VCaP (cell line): ENCODE data around the gene S100A8.
"Not testable (repeated sequence)": the region's sequence is repeated elsewhere in the genome, so short reads cannot be mapped to it uniquely, and the experiment has no call there.

Source experiments
- H3K27ac ChIP-seq: fragments of 450-650 bp; 2 replicates; pipeline ENCODE4 v1.5.1; 2017
- TF ChIP-seq, protein P1 (sequence below): fragments of 450-650 bp; conservative IDR thresholded peaks from 2 replicates; pipeline ENCODE4 v1.5.1; 2017; ENCODE audit warnings: mild to moderate bottlenecking, moderate library complexity

Gene S100A8

GRCh38 chr1:153352523-153352922 is 38.4 kb downstream of the S100A8 start:
- no peak overlapping the region for H3K27ac ChIP-seq
- TF ChIP-seq, protein P1, sequence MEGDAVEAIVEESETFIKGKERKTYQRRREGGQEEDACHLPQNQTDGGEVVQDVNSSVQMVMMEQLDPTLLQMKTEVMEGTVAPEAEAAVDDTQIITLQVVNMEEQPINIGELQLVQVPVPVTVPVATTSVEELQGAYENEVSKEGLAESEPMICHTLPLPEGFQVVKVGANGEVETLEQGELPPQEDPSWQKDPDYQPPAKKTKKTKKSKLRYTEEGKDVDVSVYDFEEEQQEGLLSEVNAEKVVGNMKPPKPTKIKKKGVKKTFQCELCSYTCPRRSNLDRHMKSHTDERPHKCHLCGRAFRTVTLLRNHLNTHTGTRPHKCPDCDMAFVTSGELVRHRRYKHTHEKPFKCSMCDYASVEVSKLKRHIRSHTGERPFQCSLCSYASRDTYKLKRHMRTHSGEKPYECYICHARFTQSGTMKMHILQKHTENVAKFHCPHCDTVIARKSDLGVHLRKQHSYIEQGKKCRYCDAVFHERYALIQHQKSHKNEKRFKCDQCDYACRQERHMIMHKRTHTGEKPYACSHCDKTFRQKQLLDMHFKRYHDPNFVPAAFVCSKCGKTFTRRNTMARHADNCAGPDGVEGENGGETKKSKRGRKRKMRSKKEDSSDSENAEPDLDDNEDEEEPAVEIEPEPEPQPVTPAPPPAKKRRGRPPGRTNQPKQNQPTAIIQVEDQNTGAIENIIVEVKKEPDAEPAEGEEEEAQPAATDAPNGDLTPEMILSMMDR = peak; percentile 96

- TF ChIP-seq, protein P1 = no peak
- no peak overlapping the region for H3K27ac ChIP-seq
Measured at GRCh38 chr1:153350321-153350957, 40.4 kb downstream of the S100A8 start.

DNA sequence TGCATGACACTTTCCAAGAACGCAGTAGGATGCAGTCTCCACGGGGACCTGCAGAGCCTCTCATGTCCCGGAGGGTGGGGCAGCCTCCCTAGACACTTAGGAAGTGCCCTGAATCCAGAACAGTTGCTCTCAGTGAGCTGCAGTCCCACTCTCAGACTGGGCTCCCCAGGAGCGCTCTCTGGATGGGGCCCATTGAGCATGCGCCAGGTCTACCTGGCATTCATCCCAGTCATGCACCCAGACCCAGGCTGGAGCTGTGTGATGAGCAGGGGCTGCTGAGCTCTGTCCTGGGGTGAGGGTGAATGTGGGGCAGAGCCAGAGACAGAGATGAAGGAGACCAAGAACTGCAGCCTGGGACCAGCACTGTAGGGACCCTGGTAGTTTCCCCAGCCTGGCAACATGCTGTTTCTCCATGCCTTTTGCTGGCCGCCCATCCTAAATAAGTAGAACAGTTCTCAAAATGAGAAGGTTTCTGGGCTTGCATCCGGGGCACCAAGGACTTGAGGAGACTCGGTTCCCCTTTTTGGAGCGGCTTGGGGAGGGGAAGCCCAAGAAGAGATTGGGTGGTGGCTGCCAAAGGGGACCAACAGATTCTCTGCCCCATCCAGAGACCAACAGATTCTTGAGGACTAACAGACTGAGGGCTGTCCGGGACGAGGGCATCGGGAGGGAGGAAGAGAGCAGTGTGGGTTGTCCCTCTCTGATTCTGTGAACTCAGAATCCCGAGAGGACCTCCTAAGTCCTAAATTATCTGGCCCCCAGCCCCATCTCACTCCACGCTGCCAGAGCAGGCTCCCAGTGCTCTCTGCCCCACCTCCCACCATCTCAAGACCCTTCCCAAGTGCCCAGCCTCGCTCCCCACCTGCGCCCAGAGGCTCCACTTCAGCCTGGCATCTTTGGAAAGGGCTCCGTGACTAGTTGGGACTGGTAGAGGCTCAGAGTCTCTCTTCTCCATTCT is 41.2 kb downstream of the S100A8 start:
- TF ChIP-seq, protein P1 = no peak
- no peak overlapping the region for H3K27ac ChIP-seq

- H3K27ac ChIP-seq = no peak within 1 kb of the TSS
- TF ChIP-seq, protein P1 = no peak
Measured at GRCh38 chr1:153348511-153349362, 42.1 kb downstream of the S100A8 start, which contains the start of gene PGLYRP4. Gene PGLYRP4 (minus strand): TSS chr1:153348841. CDS start chr1:153347932, 909 bp downstream.

DNA sequence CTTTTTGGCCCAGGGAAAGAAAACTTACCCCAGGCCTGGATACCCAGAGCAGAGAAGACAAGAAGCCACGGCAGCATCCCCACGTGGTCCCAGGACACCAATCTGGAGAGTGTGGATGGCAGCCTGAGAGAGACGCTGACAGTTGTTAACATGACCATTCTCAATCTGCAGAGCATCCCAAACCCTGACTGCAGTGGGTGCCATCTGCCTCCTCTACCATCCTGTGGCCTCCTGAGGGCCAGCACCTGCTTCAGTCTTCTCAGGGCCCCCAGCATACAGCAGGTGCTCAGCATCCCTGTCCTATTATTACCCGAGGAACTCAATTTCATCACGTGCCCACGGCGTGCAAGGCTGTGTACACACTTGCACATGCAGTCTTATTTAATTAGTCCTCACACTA is 43.0 kb downstream of the S100A8 start:
- TF ChIP-seq, protein P1 = no peak
- no peak overlapping the region for H3K27ac ChIP-seq

DNA sequence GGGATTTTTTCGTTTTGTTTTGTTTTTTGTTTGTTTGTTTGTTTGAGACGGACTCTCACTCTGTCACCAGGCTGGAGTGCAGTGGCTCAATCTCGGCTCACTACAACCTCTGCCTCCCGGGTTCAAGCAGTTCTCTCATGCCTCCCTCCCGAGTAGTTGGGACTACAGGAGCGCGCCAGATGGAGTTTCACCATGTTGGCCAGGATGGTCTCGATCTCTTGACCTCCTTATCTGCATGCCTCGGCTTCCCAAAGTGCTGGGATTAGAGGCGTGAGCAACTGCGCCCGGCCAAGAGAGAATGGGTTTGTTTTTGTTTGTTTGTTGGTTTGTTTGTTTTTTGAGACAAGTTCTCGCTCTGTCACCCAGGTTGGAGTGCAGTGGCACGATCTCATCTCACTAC is 43.8 kb downstream of the S100A8 start:
- H3K27ac ChIP-seq = not testable (repeated sequence)

- TF ChIP-seq, protein P1 = no peak
- no peak overlapping the region for H3K27ac ChIP-seq
Measured at GRCh38 chr1:153346077-153346723, 44.7 kb downstream of the S100A8 start.
